ENCODE results near the gene ATF4.

The ATF4 gene, protein sequence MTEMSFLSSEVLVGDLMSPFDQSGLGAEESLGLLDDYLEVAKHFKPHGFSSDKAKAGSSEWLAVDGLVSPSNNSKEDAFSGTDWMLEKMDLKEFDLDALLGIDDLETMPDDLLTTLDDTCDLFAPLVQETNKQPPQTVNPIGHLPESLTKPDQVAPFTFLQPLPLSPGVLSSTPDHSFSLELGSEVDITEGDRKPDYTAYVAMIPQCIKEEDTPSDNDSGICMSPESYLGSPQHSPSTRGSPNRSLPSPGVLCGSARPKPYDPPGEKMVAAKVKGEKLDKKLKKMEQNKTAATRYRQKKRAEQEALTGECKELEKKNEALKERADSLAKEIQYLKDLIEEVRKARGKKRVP

DNA sequence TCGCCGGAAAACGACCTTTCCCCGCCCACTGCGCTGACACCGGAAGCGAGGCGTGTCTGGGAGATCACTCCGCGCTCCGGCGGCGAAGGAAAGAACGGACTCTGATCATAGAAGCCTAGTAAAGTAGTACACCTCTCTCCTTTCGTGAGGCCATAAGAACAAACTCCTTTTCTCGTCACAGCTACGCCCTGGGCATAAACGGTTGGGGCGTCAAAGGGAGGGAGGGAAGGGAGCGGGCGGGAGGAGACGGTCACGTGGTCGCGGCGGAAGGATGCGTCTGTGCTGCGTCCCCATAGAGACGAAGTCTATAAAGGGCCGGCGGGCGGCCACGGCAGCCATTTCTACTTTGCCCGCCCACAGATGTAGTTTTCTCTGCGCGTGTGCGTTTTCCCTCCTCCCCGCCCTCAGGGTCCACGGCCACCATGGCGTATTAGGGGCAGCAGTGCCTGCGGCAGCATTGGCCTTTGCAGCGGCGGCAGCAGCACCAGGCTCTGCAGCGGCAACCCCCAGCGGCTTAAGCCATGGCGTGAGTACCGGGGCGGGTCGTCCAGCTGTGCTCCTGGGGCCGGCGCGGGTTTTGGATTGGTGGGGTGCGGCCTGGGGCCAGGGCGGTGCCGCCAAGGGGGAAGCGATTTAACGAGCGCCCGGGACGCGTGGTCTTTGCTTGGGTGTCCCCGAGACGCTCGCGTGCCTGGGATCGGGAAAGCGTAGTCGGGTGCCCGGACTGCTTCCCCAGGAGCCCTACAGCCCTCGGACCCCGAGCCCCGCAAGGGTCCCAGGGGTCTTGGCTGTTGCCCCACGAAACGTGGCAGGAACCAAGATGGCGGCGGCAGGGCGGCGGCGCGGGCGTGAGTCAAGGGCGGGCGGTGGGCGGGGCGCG is at the start of gene ATF4:
Gene ATF4 (plus strand): TSS at position 337 of the 880 bp plus-strand sequence. CDS start 884 bp downstream, outside the sequence.
- TF ChIP-seq CTCF (IDR thresholded peaks at IDR 0.05; ENCODE audit: extremely low read depth, missing control alignments), result no peak
- peak; percentile 89 for DNase-seq (ENCODE audit: low spot score)

DNA sequence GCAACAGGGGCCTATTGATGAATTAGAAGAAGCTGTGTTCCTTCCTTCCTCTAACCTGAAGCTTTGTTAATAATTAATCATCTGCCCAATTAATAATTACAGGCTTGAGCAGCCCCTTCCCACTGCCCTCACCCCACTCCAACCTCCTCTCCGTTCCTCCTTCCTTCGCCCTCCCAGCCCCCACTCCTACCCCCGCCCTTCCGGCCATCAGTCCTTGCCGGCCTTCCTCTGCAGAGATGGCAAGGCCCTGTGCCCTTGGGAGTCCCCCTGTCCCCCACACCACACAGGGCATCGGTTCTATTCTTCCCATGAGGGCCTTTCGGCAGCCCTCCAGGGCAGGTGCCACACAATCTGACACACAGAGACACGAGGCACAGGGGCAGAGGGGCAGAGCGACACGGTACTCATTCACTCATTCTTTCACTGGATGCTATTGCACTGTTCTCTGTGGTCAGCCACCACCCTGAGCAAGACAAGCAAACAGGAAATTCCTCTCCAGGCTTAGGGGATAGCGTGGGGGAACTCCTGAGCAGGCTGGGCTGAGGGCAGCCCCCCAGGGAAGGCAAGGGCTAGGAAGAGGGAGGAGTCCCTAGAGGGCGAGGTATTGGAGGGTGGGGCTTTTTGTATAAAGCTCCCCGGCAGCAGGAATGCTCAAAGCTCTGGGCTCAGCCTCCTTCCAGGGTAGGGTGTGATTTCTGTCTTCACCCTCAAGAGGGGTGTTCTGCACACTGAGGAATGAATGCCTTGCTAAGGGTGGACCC is 48.8 kb upstream of the ATF4 start:
- peak; percentile 72 for DNase-seq (ENCODE audit: low spot score)
- TF ChIP-seq CTCF (IDR thresholded peaks at IDR 0.05; ENCODE audit: extremely low read depth, missing control alignments), result no peak

- no peak for TF ChIP-seq CTCF (IDR thresholded peaks at IDR 0.05; ENCODE audit: extremely low read depth, missing control alignments)
- DNase-seq (ENCODE audit: low spot score), result no peak
These were observed 47.5 kb upstream of the ATF4 start for GRCh38 chr22:39472570-39473556.

- no peak for TF ChIP-seq CTCF (IDR thresholded peaks at IDR 0.05; ENCODE audit: extremely low read depth, missing control alignments)
- DNase-seq (ENCODE audit: low spot score), result no peak
These were observed 46.5 kb upstream of the ATF4 start for GRCh38 chr22:39473851-39474250.

DNA sequence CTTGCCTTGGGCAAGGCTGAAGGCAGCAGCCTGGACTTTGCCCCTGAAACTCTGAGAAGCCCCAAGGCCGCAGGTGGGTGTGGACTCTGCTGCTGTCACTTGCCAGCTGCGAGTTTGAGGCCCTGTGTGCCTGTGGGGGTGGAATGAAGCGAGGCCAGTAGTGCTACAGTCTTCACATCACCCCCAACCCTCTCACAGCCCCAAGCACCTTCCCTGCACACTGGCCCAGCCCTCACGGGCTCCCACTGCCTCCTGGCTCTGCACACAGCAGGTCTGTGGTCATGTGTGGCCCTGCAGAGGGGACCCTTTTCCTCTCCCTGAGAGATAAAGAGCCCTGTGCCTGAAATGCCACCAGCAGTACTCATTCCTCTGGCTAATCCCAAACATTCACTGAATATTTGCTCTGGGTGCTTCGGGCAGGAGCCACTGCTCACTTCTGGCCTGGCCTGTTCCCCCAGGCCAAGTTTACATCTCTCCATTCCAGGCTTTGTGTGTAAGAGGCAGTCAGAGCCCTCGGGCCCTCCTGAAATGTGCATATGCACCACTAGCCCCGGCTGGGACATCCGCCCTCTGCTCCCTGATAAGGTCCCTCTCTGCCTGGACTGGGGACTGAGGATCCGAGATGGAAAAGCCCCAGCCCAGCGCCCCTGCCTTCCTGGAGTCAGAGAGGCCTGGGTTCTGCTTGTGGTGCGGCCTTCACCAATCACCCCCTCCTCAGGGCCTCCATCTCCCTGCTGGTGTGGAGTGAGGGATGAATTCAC is 45.8 kb upstream of the ATF4 start:
- TF ChIP-seq CTCF (IDR thresholded peaks at IDR 0.05; ENCODE audit: extremely low read depth, missing control alignments), result no peak
- no peak for DNase-seq (ENCODE audit: low spot score)

DNA sequence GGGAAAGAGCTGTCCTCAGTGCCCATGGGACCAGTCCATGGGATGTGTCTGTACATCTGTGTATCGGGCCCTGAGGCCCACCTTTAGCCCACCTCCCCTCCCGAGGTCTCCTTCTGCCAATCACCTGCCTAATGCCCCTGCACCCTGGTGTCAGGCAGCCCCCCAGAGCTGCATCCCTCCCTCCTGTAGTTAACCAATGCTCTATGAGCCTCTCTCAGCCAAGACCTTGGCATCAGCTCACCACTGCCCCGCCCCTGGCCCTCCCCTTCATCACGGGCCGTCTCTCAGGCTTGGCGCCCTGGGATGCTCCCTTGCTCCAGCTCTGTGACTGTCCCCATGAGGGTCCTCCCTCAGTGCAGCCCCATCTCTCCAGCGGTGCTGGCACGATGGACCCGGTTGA is 45.0 kb upstream of the ATF4 start:
- no peak for DNase-seq (ENCODE audit: low spot score)
- no peak for TF ChIP-seq CTCF (IDR thresholded peaks at IDR 0.05; ENCODE audit: extremely low read depth, missing control alignments)
